Neural progenitor cell (in vitro differentiated cells): Measurements from ENCODE around the gene GUCD1. TPM values are rescaled to one million over a fixed set of nuclear protein-coding genes. Genes with fewer than 3 reads are reported as not detected.

Source experiments
- DNase-seq: peaks from one replicate; pipeline ENCODE4 v3.0.0-alpha.2; 2016; ENCODE audit warnings: low spot score
- H2AFZ ChIP-seq: fragments of 200-600 bp; sonication (generic); replicated peaks from 2 replicates; pipeline ENCODE4 v1.6.1; 2016; ENCODE audit warnings: antibody characterized with exemption
- H3F3A ChIP-seq: fragments of 200-600 bp; sonication (generic); 2 replicates; pipeline ENCODE4 v1.6.1; 2016; ENCODE audit warnings: antibody characterized with exemption, low read depth
- H3K27ac ChIP-seq: fragments of 200-600 bp; sonication (generic); 2 replicates; pipeline ENCODE4 v1.5.1; 2016; ENCODE audit warnings: mild to moderate bottlenecking
- H3K27me3 ChIP-seq: fragments of 200-600 bp; sonication (generic); 2 replicates; pipeline ENCODE4 v1.6.1; 2016; ENCODE audit warnings: mild to moderate bottlenecking, moderate library complexity
- H3K36me3 ChIP-seq: fragments of 200-600 bp; sonication (generic); 2 replicates; pipeline ENCODE4 v1.5.1; 2016
- H3K4me1 ChIP-seq: fragments of 200-600 bp; sonication (generic); 2 replicates; pipeline ENCODE4 v1.6.1; 2016; ENCODE audit warnings: mixed run types
- H3K4me2 ChIP-seq: fragments of 200-600 bp; sonication (generic); 2 replicates; pipeline ENCODE4 v1.6.1; 2016
- H3K4me3 ChIP-seq: fragments of 200-600 bp; sonication (generic); 2 replicates; pipeline ENCODE4 v1.5.1; 2016
- H3K79me2 ChIP-seq: fragments of 200-600 bp; sonication (generic); 2 replicates; pipeline ENCODE4 v1.6.1; 2016; ENCODE audit warnings: low read depth
- H3K9ac ChIP-seq: fragments of 200-600 bp; sonication (generic); 2 replicates; pipeline ENCODE4 v1.6.1; 2016
- H3K9me3 ChIP-seq: fragments of 200-600 bp; sonication (generic); 2 replicates; pipeline ENCODE4 v1.5.1; 2016; ENCODE audit warnings: low read depth
- H4K20me1 ChIP-seq: fragments of 200-600 bp; sonication (generic); 2 replicates; pipeline ENCODE4 v1.6.1; 2016; ENCODE audit warnings: low read depth
- H3K27ac Mint-ChIP-seq: 3 replicates; pipeline ENCODE4 v1.8.0; 2021; ENCODE audit warnings: mixed read lengths
- H3K27me3 Mint-ChIP-seq: 2 replicates; pipeline ENCODE4 v1.8.0; 2022; ENCODE audit warnings: low read depth, mild to moderate bottlenecking, inconsistent platforms, moderate library complexity, mixed read lengths; ENCODE audit not compliant: insufficient read depth
- H3K36me3 Mint-ChIP-seq: 3 replicates; pipeline ENCODE4 v1.8.0; 2021; ENCODE audit warnings: mixed read lengths
- H3K4me1 Mint-ChIP-seq: 3 replicates; pipeline ENCODE4 v1.8.0; 2021; ENCODE audit warnings: mixed read lengths
- H3K4me3 Mint-ChIP-seq: 3 replicates; pipeline ENCODE4 v1.8.0; 2021; ENCODE audit warnings: mild to moderate bottlenecking, moderate library complexity, mixed read lengths
- H3K9me3 Mint-ChIP-seq: 3 replicates; pipeline ENCODE4 v1.8.0; 2020; ENCODE audit warnings: mixed read lengths
- EZH2 ChIP-seq: fragments of 200-600 bp; sonication (generic); IDR thresholded peaks from 2 replicates; pipeline ENCODE4 v1.6.1; 2017; ENCODE audit warnings: antibody characterized with exemption, mild to moderate bottlenecking, moderate library complexity
- EZH2phosphoT487 ChIP-seq: fragments of 200-600 bp; sonication (generic); IDR thresholded peaks from 2 replicates; pipeline ENCODE4 v1.6.1; 2017; ENCODE audit warnings: antibody characterized with exemption
- total RNA-seq: library from RNA; depleted of rRNA; stranded (reverse); fragments of >200 nt; gene quantifications from 2 replicates; pipeline ENCODE4 v1.2.3, GENCODE V29; 2015; ENCODE audit warnings: low replicate concordance
- TF ChIP-seq, protein P1 (sequence below): fragments of 200-600 bp; sonication (generic); IDR thresholded peaks from 2 replicates; pipeline ENCODE4 v1.5.1; 2017; ENCODE audit warnings: antibody characterized with exemption, mild to moderate bottlenecking

Gene GUCD1
- total RNA-seq, 1 donor from 2014 or later, result 31.0 TPM

DNA sequence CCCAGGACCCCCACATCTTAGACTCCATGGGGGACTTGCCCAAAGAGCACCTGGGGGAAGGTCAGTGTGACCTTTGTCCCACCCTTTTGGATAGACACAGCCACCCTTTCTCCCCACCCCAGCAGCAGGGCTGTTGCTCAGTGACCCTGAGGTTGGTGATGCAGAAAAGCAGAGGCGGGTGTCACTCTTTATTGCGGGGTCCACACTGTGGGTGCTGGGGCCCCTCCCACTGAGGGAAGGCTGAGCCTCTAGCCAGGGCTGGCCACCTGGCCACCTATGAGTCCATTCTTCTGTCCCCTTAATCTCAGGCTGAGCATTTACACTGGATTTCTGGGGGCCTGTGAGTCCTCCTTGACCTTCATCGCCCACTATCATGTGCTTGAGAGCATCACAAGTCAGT, 30.5 kb upstream of the GUCD1 start:
- no peak overlapping the region for H2AFZ ChIP-seq
- H3F3A ChIP-seq, result peaks cover 2% of the 10 kb centered on the region
- H3K79me2 ChIP-seq, result no peaks in the 10 kb centered on the region
- H3K36me3 ChIP-seq, result no peaks in the 10 kb centered on the region
- no peaks in the 10 kb centered on the region for H4K20me1 ChIP-seq
- no peaks in the 10 kb centered on the region for H3K4me1 ChIP-seq
- no peak overlapping the region for H3K9ac ChIP-seq
- no peak overlapping the region for H3K4me2 ChIP-seq
- peaks cover 2% of the 10 kb centered on the region for H3K36me3 Mint-ChIP-seq
- no peak overlapping the region for H3K4me3 ChIP-seq
- H3K27ac Mint-ChIP-seq, result no peak overlapping the region
- H3K27me3 ChIP-seq, result no peaks in the 10 kb centered on the region
- H3K9me3 ChIP-seq, result no peaks in the 10 kb centered on the region
- H3K4me3 Mint-ChIP-seq, result no peak overlapping the region
- no peaks in the 10 kb centered on the region for H3K9me3 Mint-ChIP-seq
- TF ChIP-seq EZH2, result no peak
- TF ChIP-seq EZH2phosphoT487, result no peak
- TF ChIP-seq, protein P1, sequence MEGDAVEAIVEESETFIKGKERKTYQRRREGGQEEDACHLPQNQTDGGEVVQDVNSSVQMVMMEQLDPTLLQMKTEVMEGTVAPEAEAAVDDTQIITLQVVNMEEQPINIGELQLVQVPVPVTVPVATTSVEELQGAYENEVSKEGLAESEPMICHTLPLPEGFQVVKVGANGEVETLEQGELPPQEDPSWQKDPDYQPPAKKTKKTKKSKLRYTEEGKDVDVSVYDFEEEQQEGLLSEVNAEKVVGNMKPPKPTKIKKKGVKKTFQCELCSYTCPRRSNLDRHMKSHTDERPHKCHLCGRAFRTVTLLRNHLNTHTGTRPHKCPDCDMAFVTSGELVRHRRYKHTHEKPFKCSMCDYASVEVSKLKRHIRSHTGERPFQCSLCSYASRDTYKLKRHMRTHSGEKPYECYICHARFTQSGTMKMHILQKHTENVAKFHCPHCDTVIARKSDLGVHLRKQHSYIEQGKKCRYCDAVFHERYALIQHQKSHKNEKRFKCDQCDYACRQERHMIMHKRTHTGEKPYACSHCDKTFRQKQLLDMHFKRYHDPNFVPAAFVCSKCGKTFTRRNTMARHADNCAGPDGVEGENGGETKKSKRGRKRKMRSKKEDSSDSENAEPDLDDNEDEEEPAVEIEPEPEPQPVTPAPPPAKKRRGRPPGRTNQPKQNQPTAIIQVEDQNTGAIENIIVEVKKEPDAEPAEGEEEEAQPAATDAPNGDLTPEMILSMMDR, result no peak
- DNase-seq, result no peak
- H3K27me3 Mint-ChIP-seq, result peaks cover 2% of the 10 kb centered on the region
- H3K4me1 Mint-ChIP-seq, result no peaks in the 10 kb centered on the region
- H3K27ac ChIP-seq, result no peak overlapping the region

DNA sequence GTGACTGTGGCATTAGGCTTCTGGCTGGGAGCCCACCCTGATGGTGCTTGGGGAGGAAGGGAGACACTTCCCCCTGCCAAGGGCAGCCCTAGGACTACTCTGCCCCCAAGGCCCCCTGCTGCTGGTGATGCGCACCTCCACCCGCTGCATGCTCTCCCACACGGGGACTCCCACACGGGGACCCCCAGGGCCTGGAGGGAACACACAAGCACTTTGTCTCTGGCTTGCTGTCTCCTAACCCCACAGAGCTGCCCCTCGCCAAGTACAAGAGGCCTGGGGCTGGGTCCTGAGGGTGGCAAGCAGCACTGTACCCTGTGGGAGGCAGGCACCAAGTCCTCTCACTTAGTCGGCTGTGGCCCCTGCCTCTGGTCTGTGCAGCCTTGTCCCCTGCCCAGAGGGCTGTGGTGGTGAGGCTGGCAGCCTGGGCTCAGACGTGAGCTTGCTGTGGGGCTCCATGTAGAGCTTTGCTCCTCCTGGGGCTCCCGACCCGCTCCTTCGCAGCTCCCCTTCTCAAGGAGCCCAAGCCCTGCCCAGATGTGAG, 30.0 kb upstream of the GUCD1 start:
- no peaks in the 10 kb centered on the region for H3K9me3 Mint-ChIP-seq
- H3K27ac Mint-ChIP-seq, result no peak overlapping the region

DNA sequence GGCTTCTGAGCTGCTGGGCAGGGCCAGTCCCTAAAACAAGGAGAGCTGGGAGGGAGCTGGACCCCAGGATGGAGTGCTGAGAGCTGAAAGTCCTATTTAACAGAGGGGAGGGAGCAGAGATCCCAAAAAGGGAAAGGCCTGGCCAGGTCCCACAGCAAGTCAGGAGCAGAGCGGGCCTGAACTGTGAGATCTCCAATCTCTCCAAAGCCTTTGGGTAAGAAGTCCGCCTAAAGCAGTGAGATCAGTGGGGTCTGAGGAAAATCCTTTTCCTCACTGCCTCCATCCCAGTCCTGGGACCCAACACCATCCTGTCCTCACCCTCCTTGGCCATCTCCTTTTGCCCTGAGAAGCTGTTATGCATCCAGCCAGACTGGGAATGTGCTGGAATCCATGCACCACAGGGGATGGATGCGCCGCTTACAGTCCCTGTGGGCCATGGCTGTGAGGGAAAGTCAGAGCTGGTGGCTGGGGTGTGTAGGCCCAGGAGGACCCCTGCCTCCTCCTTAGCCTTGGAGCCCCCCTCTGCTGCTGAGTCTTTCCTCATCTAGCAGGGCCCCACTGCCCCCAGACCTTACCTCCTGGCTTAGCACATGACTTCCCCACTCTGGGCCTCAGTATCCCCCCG, 29.3 kb upstream of the GUCD1 start:
- H3K27ac ChIP-seq, result no peak overlapping the region
- Mint-ChIP-seq H3K4me1 (no peaks in the 10 kb centered on the region), H3K36me3 (no peaks in the 10 kb centered on the region), H3K4me3 (no peak overlapping the region), H3K27me3 (peaks cover 2% of the 10 kb centered on the region), H3K27ac (no peak overlapping the region), H3K9me3 (no peaks in the 10 kb centered on the region)
- H3K4me3 ChIP-seq, result no peak overlapping the region
- TF ChIP-seq, protein P1, result no peak
- no peak for TF ChIP-seq EZH2phosphoT487
- no peak for TF ChIP-seq EZH2
- peaks cover 9% of the 10 kb centered on the region for H3F3A ChIP-seq
- H3K9me3 ChIP-seq, result no peaks in the 10 kb centered on the region
- H3K36me3 ChIP-seq, result no peaks in the 10 kb centered on the region
- no peak overlapping the region for H3K9ac ChIP-seq
- no peaks in the 10 kb centered on the region for H3K4me1 ChIP-seq
- no peaks in the 10 kb centered on the region for H4K20me1 ChIP-seq
- H3K4me2 ChIP-seq, result no peak overlapping the region
- DNase-seq, result no peak
- H3K27me3 ChIP-seq, result no peaks in the 10 kb centered on the region
- no peaks in the 10 kb centered on the region for H3K79me2 ChIP-seq
- H2AFZ ChIP-seq, result no peak overlapping the region

More for the DNA sequence above, 30.0 kb upstream of the GUCD1 start:
- DNase-seq, result no peak
- peaks cover 1% of the 10 kb centered on the region for H3K36me3 Mint-ChIP-seq
- no peaks in the 10 kb centered on the region for H3K4me1 Mint-ChIP-seq
- peaks cover 2% of the 10 kb centered on the region for H3K27me3 Mint-ChIP-seq
- no peak overlapping the region for H2AFZ ChIP-seq
- H4K20me1 ChIP-seq, result no peaks in the 10 kb centered on the region
- no peaks in the 10 kb centered on the region for H3K36me3 ChIP-seq
- H3K9ac ChIP-seq, result no peak overlapping the region
- H3K27me3 ChIP-seq, result no peaks in the 10 kb centered on the region
- H3K9me3 ChIP-seq, result no peaks in the 10 kb centered on the region
- no peaks in the 10 kb centered on the region for H3K4me1 ChIP-seq
- H3F3A ChIP-seq, result peaks cover 4% of the 10 kb centered on the region
- TF ChIP-seq EZH2phosphoT487, result no peak
- TF ChIP-seq, protein P1, result no peak
- TF ChIP-seq EZH2, result no peak
- no peak overlapping the region for H3K4me2 ChIP-seq
- H3K4me3 ChIP-seq, result no peak overlapping the region
- H3K27ac ChIP-seq, result no peak overlapping the region
- no peaks in the 10 kb centered on the region for H3K79me2 ChIP-seq
- no peak overlapping the region for H3K4me3 Mint-ChIP-seq
